GM21423 (cell line): ENCODE data around the gene TTC39C.
A peak's percentile ranks its signal among the peaks of the same experiment; 100 is the strongest.
"Not testable (repeated sequence)": the region's sequence is repeated elsewhere in the genome, so short reads cannot be mapped to it uniquely, and the experiment has no call there.

Source experiments
- ATAC-seq: cut with Tn5 transposase; IDR thresholded peaks from one replicate; pipeline ENCODE4 v1.9.1; 2021; ENCODE audit warnings: mild to moderate bottlenecking, moderate library complexity; ENCODE audit not compliant: unreplicated experiment

TTC39C gene

DNA sequence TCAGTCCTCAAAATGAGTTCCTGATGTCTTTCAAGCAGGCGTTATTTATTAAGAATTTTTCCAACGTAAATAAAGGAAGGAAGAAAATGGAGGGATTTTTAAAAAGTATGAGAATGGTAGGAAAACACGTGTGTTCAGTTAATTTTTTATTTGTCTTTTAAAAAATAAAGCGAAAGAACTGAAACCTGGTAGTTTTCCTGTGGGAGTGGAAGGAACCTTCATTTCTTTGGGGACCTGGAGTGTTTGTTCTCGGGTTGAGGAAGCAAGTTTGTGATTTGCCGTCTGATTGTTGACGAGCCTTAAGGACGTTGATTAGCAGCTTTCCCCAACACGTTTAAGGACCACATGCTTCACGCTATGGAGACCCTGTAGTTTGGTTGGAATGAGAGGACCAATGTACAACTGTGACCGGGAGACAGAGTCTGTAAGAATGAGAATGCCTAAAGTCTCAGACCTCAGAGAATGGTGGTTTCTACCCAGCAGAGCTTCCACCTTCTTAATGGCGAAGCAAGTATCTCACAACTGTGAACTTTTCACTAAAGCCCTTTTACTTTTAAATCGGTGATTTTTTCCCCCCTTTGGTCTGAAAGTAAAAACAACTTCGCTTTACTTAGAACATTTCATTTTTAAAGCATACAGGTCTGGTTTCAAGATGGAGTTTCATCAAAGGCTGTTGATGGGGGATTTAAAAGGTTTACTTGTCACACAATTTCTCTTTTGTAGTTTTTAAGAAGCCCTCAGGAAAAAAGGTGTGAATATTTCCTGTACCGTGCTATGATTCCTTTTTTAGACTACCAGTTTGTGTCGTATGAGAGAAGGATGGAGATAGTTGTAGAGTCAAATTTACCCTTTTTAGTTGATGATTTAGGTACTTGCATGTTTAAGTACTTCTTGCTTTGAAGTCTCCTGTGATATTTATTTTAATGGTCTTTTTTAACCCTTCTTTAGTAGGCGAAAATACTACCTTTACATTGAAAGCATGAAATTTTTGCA lies 1.4 kb downstream of the TTC39C start:
- ATAC-seq = no peak

GRCh38 chr18:24016643-24017042 lies 2.1 kb downstream of the TTC39C start:
- no peak for ATAC-seq

GRCh38 chr18:24018299-24018886 lies 3.8 kb downstream of the TTC39C start:
- ATAC-seq = no peak

DNA sequence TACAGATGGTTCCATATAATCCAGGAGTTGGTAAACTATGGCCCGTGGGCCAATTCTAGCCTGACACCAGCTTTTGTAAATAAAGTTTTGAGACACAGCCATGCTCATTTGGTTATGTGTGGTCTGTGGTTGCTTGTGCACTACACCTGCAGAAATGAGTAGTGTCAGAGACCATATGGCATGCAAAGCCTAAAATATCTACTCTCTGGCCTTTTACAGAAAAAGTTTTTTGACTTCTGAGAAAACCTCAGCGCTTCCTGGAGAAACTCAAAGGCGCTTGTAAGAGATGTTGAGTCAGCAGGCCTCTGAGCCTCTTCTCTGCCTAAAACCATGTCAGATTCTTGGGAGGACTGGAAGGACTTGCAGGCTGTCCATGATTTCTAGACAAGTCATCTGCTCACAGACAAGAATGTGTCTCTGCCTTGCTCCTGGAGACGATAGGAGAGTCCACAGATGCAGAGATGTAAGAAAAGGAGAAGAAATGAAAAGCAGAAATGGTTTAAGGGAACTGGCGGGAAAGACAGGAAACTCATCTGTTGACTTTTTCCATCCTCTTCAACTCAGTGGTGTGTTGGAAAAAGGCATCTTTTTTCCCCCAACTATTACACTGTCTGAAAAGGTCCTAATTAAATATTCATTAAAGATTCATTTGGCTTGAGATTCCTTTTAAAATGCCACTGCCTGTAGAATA lies 5.2 kb downstream of the TTC39C start:
- ATAC-seq = peak; percentile 77

DNA sequence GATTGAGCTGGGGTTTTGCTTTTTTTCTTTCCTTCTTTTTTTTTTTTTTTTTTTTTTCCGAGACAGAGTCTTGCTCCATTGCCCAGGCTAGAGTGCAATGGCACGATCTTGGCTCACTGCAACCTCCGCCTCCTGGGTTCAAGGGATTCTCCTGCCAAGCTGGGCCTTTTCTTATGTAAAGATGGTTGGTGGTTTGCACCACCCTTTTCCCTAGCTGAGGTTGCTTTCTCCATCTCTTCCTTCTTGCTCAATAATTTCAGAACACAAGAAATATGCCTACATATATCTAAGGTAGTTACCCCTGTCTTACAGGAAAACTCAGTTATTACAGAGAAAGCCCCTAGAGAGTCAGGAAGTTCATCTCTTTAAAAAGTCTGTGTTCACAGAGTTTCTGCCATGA lies 7.0 kb downstream of the TTC39C start:
- ATAC-seq = no peak

DNA sequence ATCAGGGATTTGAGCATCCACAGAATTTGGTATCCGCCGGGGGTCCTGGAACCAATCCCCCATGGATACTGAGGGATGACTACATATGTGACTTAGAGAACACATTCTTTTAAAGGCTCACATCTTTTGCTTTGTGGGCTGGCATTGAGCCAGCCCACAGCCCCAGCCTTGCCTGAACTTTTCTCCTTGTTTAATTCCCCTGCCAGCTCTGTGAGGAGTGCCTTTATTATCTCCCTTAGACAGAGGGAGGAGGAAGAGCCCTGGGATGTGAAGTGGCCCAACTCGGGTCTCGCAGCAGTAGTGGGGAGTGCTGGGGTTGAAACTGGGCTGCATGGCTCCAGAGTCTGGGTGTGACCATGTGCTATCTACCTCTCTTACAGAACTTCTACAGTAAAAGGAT lies 7.6 kb downstream of the TTC39C start:
- ATAC-seq = no peak

DNA sequence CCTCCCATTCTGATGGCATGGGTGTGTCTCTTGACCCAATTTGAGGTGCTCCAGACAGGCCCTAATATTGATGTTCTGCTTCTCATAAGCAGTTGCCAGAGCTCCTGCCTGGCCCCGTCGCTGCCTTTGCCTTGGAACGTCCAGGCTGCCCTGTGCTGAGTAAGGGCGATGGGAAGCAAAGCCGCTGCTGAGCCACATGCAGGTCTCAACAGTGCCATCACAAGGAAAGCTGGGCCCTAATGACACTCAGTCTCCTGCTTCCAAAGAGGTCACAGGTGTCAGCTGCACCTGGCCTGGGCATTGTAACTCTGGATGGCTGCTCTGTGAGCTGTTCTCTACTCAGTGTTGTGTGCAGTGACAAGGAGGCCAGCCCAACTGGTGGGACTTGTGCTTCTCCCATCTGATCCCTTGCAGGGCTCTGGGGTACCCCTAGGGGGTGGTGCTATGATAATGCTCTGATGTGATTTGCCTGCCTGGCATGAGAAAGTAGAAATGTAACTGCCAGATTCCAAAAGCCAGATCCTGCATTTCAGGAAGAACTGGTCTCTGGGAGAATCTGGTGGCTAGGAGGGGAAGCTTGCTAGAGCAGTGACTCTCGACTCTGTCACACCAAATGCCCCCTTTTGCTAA lies 8.7 kb downstream of the TTC39C start:
- ATAC-seq = no peak

- no peak for ATAC-seq
Measured at GRCh38 chr18:24024425-24024824, 9.9 kb downstream of the TTC39C start.

GRCh38 chr18:24026457-24026856 lies 11.9 kb downstream of the TTC39C start:
- ATAC-seq = no peak

DNA sequence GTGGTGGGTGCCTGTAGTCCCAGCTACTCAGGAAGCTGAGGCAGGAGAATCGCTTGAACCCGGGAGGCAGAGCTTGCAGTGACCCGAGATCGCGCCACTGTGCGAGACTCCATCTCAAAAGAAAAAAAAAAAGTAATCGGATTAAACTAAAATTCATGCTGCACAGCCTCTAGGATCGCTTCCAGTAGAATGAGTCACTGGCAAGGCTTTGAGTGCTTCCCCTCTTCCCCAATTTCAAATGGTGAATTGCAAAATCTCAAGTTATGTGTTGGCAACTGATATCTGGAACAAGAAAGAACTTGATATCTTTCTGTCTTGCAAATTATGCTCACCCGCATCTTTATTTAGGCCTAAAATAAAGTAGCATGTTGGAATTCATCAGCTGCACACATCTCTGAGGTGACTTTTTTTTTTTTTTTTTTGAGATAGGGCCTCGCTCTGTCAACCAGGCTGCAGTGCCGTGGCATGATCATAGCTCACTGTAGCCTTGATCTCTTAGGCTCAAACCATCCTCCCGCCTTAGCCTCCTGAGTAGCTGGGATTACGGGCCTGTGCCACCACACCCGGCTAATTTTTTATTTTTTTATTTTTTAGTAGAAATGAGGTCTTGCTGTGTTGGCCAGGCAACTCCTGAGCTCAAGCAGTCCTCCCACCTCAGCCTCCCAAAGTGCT lies 12.7 kb downstream of the TTC39C start:
- no peak for ATAC-seq

- not testable (repeated sequence) for ATAC-seq
Measured at GRCh38 chr18:24028946-24029345, 14.4 kb downstream of the TTC39C start.

GRCh38 chr18:24031318-24031717 lies 16.8 kb downstream of the TTC39C start:
- no peak for ATAC-seq

DNA sequence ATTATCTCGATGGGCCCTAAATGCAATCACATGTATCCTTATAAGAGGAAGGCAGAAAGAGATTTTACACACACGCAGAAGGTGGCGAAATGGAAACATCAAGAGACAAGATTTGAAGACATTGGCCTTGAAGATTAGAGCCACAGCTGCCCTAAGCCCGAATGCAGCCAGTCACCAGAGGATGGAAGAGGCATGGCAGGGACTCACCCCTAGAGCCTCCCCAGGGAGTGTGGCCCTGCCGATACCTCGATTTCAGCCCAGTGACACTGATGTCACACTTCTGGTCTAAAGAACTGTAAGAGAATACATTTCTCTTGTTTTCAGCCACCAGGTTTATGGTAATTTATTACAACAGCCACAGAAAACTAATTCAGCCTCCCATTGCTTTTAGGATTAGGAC lies 17.4 kb downstream of the TTC39C start:
- peak; percentile 88 for ATAC-seq

- ATAC-seq = no peak
Measured at GRCh38 chr18:24033641-24034412, 19.3 kb downstream of the TTC39C start.

DNA sequence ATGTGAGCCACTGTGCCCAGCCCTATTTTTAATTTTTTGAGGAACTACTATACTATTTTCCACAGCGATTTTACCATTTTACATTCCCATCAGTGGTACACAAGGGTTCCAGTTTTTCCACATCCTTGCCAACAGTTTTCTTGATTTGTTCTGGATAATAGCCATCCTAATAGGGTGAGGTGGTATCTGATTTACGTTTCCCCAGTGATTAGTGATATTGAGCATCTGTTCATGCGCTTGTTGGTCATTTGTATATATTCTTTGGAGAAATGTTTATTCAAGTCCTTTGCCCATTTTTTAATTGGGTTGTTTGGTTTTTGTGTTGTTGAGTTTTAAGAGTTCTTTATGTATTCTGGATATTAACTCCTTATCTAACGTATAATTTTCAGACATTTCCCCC lies 20.8 kb downstream of the TTC39C start:
- no peak for ATAC-seq

DNA sequence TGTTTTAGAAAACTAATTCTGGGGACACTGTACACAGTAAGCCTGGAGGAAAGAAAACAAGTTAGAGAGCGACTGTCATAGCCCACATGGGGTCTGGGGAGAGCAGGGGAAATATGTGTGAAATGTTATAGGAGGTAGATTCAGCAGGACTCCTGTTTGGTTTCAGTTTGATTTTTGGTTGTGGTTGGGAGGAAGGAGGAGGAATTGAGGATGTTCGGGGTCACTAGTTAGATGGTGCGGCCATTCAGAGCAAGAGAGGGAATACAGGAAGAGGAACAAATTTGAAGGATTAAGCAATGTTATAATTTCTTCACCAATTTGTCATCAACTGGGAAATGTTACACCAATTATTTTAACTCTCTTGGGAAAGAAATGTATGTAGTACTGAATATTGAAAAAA lies 25.1 kb downstream of the TTC39C start:
- no peak for ATAC-seq

DNA sequence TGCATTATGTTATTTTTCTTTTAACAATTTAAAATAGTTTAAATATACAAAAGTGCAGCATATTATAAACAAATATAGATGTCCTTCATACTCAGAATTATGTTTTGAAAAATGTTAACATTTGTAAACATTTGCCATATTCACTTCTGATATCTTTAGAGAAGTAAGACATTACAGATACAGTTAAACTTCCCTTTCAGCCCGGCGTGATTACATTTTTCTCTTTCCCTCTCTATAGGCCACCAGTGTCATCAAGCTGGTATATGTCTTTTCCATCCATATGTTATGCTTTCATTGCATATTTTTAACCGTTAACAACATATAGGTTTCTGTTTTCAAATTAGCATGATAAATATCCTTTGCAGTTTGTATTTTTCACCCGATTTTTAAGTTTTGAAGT lies 27.1 kb downstream of the TTC39C start:
- ATAC-seq = no peak

- no peak for ATAC-seq
Measured at GRCh38 chr18:24043403-24043802, 28.8 kb downstream of the TTC39C start.

DNA sequence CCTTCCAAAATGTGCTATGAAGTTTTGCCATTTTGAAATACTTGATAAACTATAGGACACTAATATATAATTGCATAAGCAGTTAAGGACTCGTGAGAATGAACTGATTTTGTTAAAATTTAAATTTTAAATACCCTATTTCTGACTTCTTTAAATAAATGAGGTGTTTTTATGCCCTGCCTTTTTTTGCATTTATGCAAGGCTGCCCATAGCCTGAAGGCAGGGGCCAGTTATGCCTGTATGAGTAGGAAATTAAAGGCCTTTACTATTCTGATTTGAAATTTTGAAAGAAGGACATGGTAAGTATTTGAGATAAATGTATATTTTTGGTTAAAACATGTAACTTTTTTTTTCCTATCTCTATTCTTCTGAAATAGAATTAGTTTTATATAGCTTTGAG lies 33.7 kb downstream of the TTC39C start:
- no peak for ATAC-seq

DNA sequence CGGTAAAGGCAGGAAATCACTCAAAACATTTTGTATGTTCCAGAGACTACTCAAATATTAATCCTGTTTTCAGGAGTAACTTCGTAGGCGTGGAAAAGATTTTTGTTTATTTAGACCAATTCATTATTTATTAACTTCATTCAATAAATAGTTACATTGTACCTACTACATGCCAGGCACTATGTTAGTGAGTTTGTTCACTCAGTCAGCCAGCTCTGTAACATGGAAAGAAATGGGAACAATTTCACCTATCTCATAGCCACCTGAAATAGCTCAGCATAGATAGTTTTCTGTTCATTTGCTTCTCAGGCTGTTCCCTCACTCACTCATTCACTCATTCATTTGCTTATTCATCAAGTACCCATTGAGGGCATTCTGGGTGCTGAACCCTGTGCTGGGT lies 34.6 kb downstream of the TTC39C start:
- no peak for ATAC-seq
